D721Med (cell line): Measurements from ENCODE around the gene KIF1A.

Experiments used
- DNase-seq: peaks from one replicate; pipeline ENCODE4 v3.0.0; 2011; ENCODE audit warnings: low spot score; ENCODE audit not compliant: insufficient read length
- FAIRE-seq: peaks from 2 replicates; lab custom pipeline; 2011; peaks lifted over from hg19 to GRCh38; lab: Jason Lieb, UNC
- CTCF ChIP-seq: IDR thresholded peaks from 2 replicates; pipeline ENCODE4 v1.5.1; 2012; ENCODE audit warnings: mild to moderate bottlenecking, control low read depth; ENCODE audit not compliant: insufficient read depth; ENCODE audit errors: missing control alignments

KIF1A gene

GRCh38 chr2:240768216-240768615 is 51.8 kb downstream of the KIF1A start:
- no peak for DNase-seq
- no peak for TF ChIP-seq CTCF
- FAIRE-seq: no peak

GRCh38 chr2:240767341-240767740 is 52.7 kb downstream of the KIF1A start:
- no peak for FAIRE-seq
- no peak for TF ChIP-seq CTCF

GRCh38 chr2:240766072-240766471 is 53.9 kb downstream of the KIF1A start:
- DNase-seq: no peak
- no peak for TF ChIP-seq CTCF
- no peak for FAIRE-seq

More at GRCh38 chr2:240767341-240767740, 52.7 kb downstream of the KIF1A start:
- DNase-seq: no peak

- TF ChIP-seq CTCF: no peak
- no peak for FAIRE-seq
Measured at GRCh38 chr2:240765007-240765406, 55.0 kb downstream of the KIF1A start.

GRCh38 chr2:240764605-240765004 is 55.4 kb downstream of the KIF1A start:
- no peak for TF ChIP-seq CTCF
- DNase-seq: no peak
- no peak for FAIRE-seq

More at GRCh38 chr2:240765007-240765406, 55.0 kb downstream of the KIF1A start:
- no peak for DNase-seq

GRCh38 chr2:240762971-240763370 is 57.0 kb downstream of the KIF1A start:
- FAIRE-seq (no peak), DNase-seq (no peak)
- TF ChIP-seq CTCF: no peak

GRCh38 chr2:240762249-240762648 is 57.8 kb downstream of the KIF1A start:
- no peak for FAIRE-seq
- no peak for DNase-seq
- no peak for TF ChIP-seq CTCF
